H9 (cell line): ENCODE data around the gene MACIR. TPM values are rescaled to one million over a fixed set of nuclear protein-coding genes. Genes with fewer than 3 reads are reported as not detected.

Experiments used
- DNase-seq: peaks from one replicate; pipeline ENCODE4 v3.0.0-alpha.2; 2017
- H2AFZ ChIP-seq: one replicate; pipeline ENCODE4 v1.6.1; 2013; ENCODE audit warnings: mild to moderate bottlenecking, low read length, control low read depth, moderate library complexity
- H2AK5ac ChIP-seq: 2 replicates; pipeline ENCODE4 v1.6.1; 2013; ENCODE audit warnings: low read length, control low read depth, mixed read lengths; ENCODE audit not compliant: insufficient read length
- H2BK120ac ChIP-seq: one replicate; pipeline ENCODE4 v1.6.1; 2013; ENCODE audit warnings: low read depth, mild to moderate bottlenecking, low read length, control low read depth, inconsistent platforms; ENCODE audit not compliant: poor library complexity, severe bottlenecking
- H2BK12ac ChIP-seq: 2 replicates; pipeline ENCODE4 v1.6.1; 2013; ENCODE audit warnings: low read length, control low read depth, mixed read lengths, low read depth; ENCODE audit not compliant: insufficient read length
- H2BK15ac ChIP-seq: 2 replicates; pipeline ENCODE4 v1.6.1; 2013; ENCODE audit warnings: low read depth, low read length, control low read depth
- H2BK20ac ChIP-seq: one replicate; pipeline ENCODE4 v1.6.1; 2013; ENCODE audit warnings: low read depth, mild to moderate bottlenecking, low read length, control low read depth, inconsistent platforms; ENCODE audit not compliant: poor library complexity, severe bottlenecking
- H2BK5ac ChIP-seq: 2 replicates; pipeline ENCODE4 v1.6.1; 2013; ENCODE audit warnings: low read length, control low read depth, mixed read lengths; ENCODE audit not compliant: insufficient read length
- H3K14ac ChIP-seq: 2 replicates; pipeline ENCODE4 v1.6.1; 2013; ENCODE audit warnings: low read length, control low read depth; ENCODE audit not compliant: insufficient read depth
- H3K18ac ChIP-seq: 2 replicates; pipeline ENCODE4 v1.6.1; 2013; ENCODE audit warnings: low read depth, mild to moderate bottlenecking, mixed read lengths, low read length, control low read depth; ENCODE audit not compliant: insufficient read length
- H3K23ac ChIP-seq: 2 replicates; pipeline ENCODE4 v1.6.1; 2013; ENCODE audit warnings: low read length, control low read depth, mixed read lengths, low read depth; ENCODE audit not compliant: insufficient read length
- H3K23me2 ChIP-seq: 2 replicates; pipeline ENCODE4 v1.6.1; 2013; ENCODE audit warnings: low read depth, mild to moderate bottlenecking, mixed read lengths, low read length, control low read depth; ENCODE audit not compliant: insufficient read length, poor library complexity, severe bottlenecking
- H3K27ac ChIP-seq: 2 replicates; pipeline ENCODE4 v1.5.1; 2013; ENCODE audit warnings: low read length, control low read depth, mixed read lengths, low read depth; ENCODE audit not compliant: insufficient read length
- H3K27me3 ChIP-seq: 2 replicates; pipeline ENCODE4 v1.6.1; 2013; ENCODE audit warnings: low read length, control low read depth, inconsistent platforms; ENCODE audit not compliant: insufficient read depth
- H3K4ac ChIP-seq: 2 replicates; pipeline ENCODE4 v1.6.1; 2013; ENCODE audit warnings: low read depth, mild to moderate bottlenecking, control low read depth, inconsistent platforms, low read length, moderate library complexity
- H3K4me1 ChIP-seq: 2 replicates; pipeline ENCODE4 v1.6.1; 2013; ENCODE audit warnings: low read length, control low read depth, inconsistent platforms; ENCODE audit not compliant: insufficient read depth
- H3K4me2 ChIP-seq: 2 replicates; pipeline ENCODE4 v1.6.1; 2013; ENCODE audit warnings: low read length, control low read depth, mixed read lengths; ENCODE audit not compliant: insufficient read length, insufficient read depth
- H3K56ac ChIP-seq: 2 replicates; pipeline ENCODE4 v1.6.1; 2013; ENCODE audit warnings: low read depth, mild to moderate bottlenecking, mixed read lengths, low read length, control low read depth; ENCODE audit not compliant: insufficient read length
- H3K79me1 ChIP-seq: 2 replicates; pipeline ENCODE4 v1.6.1; 2013; ENCODE audit warnings: low read depth, mild to moderate bottlenecking, moderate library complexity, low read length, control low read depth, inconsistent platforms; ENCODE audit not compliant: insufficient read depth, poor library complexity, severe bottlenecking
- H3K79me2 ChIP-seq: 2 replicates; pipeline ENCODE4 v1.6.1; 2013; ENCODE audit warnings: low read length, control low read depth, inconsistent platforms; ENCODE audit not compliant: insufficient read depth
- H3K9ac ChIP-seq: 2 replicates; pipeline ENCODE4 v1.6.1; 2013; ENCODE audit warnings: low read length, control low read depth, mixed read lengths; ENCODE audit not compliant: insufficient read length; ENCODE audit errors: extremely low read depth
- H3K9me3 ChIP-seq: one replicate; pipeline ENCODE4 v1.6.1; 2013; ENCODE audit warnings: low read depth, low read length, inconsistent platforms; ENCODE audit not compliant: control insufficient read depth
- H3T11ph ChIP-seq: one replicate; pipeline ENCODE4 v1.6.1; 2013; ENCODE audit warnings: mild to moderate bottlenecking, low read length, control low read depth, inconsistent platforms
- H4K20me1 ChIP-seq: one replicate; pipeline ENCODE4 v1.6.1; 2013; ENCODE audit not compliant: control insufficient read depth, insufficient read length, insufficient read depth
- H4K5ac ChIP-seq: 2 replicates; pipeline ENCODE4 v1.6.1; 2013; ENCODE audit warnings: low read depth, mild to moderate bottlenecking, mixed read lengths, low read length, control low read depth; ENCODE audit not compliant: insufficient read length
- H4K8ac ChIP-seq: replicated peaks from 2 replicates; pipeline ENCODE4 v1.6.1; 2013; ENCODE audit warnings: low read length, control low read depth, mixed read lengths, low read depth; ENCODE audit not compliant: insufficient read length
- H4K91ac ChIP-seq: 2 replicates; pipeline ENCODE4 v1.6.1; 2013; ENCODE audit warnings: low read depth, mild to moderate bottlenecking, moderate library complexity, mixed read lengths, low read length, control low read depth; ENCODE audit not compliant: insufficient read length
- H3K27ac Mint-ChIP-seq, 3 experiments: 2 replicates in 2 of 3; 3 replicates in 1 of 3; pipeline ENCODE4 v1.8.0; 2020 to 2021; ENCODE audit warnings: mixed read lengths in 3 of 3, mild to moderate bottlenecking in 1 of 3, moderate library complexity in 1 of 3
- H3K27me3 Mint-ChIP-seq: 2 replicates; pipeline ENCODE4 v1.8.0; 2021; ENCODE audit warnings: low read depth, mild to moderate bottlenecking, moderate library complexity, mixed read lengths
- H3K36me3 Mint-ChIP-seq, 3 experiments: 2 replicates in 2 of 3; 3 replicates in 1 of 3; pipeline ENCODE4 v1.8.0; 2020 to 2021; ENCODE audit warnings: low read depth in 3 of 3, mixed read lengths in 3 of 3; ENCODE audit not compliant: insufficient read depth in 1 of 3
- H3K4me1 Mint-ChIP-seq, 2 experiments: 2 replicates each; pipeline ENCODE4 v1.8.0; 2020; ENCODE audit warnings: mixed read lengths in 2 of 2
- H3K4me3 Mint-ChIP-seq, 2 experiments: 2 replicates in 1 of 2; 3 replicates in 1 of 2; pipeline ENCODE4 v1.8.0; 2020 to 2021; ENCODE audit warnings: mild to moderate bottlenecking in 2 of 2, mixed read lengths in 2 of 2, moderate library complexity in 1 of 2
- H3K9me3 Mint-ChIP-seq, 2 experiments: 2 replicates in 1 of 2; 3 replicates in 1 of 2; pipeline ENCODE4 v1.8.0; 2020; ENCODE audit warnings: mild to moderate bottlenecking in 2 of 2, mixed read lengths in 2 of 2, moderate library complexity in 1 of 2
- WGBS: extraction: QIAGEN DNeasy Blood & Tissue Kit; methylation state at CpG from one replicate; pipeline ENCODE4 v1.1.7; 2013; ENCODE audit warnings: missing lambda C conversion rate, low lambda C conversion rate, mixed read lengths; ENCODE audit not compliant: insufficient read length; ENCODE audit errors: extremely low coverage; 5-methylcytosine and 5-hydroxymethylcytosine counted together
- total RNA-seq: library from RNA; stranded (reverse); gene quantifications from 2 replicates; pipeline ENCODE4 v1.2.1, GENCODE V29; 2021
- TF ChIP-seq, protein P1 (sequence below): fragments of 200-600 bp; sonication (generic); conservative IDR thresholded peaks from 3 replicates; pipeline ENCODE4 v1.8.0; 2021; ENCODE audit warnings: antibody characterized with exemption, mild to moderate bottlenecking

MACIR gene
- total RNA-seq, 1 experiment from 2014 or later, result 11.7 TPM

DNA sequence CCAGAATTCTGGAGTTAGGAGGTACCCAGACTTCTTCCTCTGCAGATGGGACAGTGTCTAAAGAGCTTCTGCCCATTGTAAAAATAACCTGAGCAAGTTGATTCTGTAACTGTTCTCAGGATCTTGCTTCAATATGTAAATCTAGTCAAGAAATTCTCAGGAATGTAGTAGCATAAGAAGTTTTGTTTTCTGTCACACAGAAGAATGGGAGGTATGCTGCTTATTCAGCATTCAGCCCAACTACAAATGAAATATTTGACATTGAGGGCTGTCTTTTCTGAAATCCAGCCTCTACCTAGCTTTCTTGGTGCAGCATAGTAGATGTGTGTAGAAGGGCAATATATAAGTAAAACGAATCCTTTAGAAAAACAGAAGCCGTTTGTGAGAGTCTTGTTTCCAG lies 13.8 kb downstream of the MACIR start:
- H2AFZ ChIP-seq, result no peak overlapping the region
- no peak overlapping the region for H3K18ac ChIP-seq
- peaks cover 17 to 22% of the 10 kb centered on the region in 2 experiments for H3K4me1 Mint-ChIP-seq
- H3K4me2 ChIP-seq, result no peak overlapping the region
- no peak overlapping the region for H3K4ac ChIP-seq
- H3K23me2 ChIP-seq, result no peaks in the 10 kb centered on the region
- H3K79me1 ChIP-seq, result peaks cover 3% of the 10 kb centered on the region
- no peak overlapping the region for H4K91ac ChIP-seq
- DNase-seq, result no peak
- no peaks in the 10 kb centered on the region for H3K27me3 ChIP-seq
- no peak overlapping the region for H4K5ac ChIP-seq
- no peak overlapping the region for H3K56ac ChIP-seq
- 0 out of 2 replicates have a peak, but pooled peaks cover 2% of the 10 kb centered on the region for H3K4me1 ChIP-seq
- H2BK5ac ChIP-seq, result no peak overlapping the region
- H2BK12ac ChIP-seq, result no peak overlapping the region
- H2BK120ac ChIP-seq, result no peak overlapping the region
- no peak overlapping the region for H2BK15ac ChIP-seq
- peaks cover 2% of the 10 kb centered on the region; the same call in 1 of the 2 replicates for H3K79me2 ChIP-seq
- no peak overlapping the region; a peak in 1 of 7 replicates for H3K27ac Mint-ChIP-seq
- H3K27ac ChIP-seq, result no peak overlapping the region
- H3T11ph ChIP-seq, result no peak overlapping the region
- no peak overlapping the region for H2BK20ac ChIP-seq
- peaks cover 6 to 19% (median 12%) of the 10 kb centered on the region in 3 experiments; a peak in 6 of 7 replicates for H3K36me3 Mint-ChIP-seq
- no peak overlapping the region for H2AK5ac ChIP-seq
- H4K20me1 ChIP-seq, result no peaks in the 10 kb centered on the region
- no peak overlapping the region for H4K8ac ChIP-seq
- H3K23ac ChIP-seq, result no peak overlapping the region
- H3K27me3 Mint-ChIP-seq, result no peaks in the 10 kb centered on the region
- no peak overlapping the region for H3K4me3 Mint-ChIP-seq
- no CpG with 5 or more reads among the region's 2 CpGs for WGBS
- H3K9ac ChIP-seq, result no peak overlapping the region
- H3K9me3 Mint-ChIP-seq, result no peaks in the 10 kb centered on the region
- TF ChIP-seq, protein P1, sequence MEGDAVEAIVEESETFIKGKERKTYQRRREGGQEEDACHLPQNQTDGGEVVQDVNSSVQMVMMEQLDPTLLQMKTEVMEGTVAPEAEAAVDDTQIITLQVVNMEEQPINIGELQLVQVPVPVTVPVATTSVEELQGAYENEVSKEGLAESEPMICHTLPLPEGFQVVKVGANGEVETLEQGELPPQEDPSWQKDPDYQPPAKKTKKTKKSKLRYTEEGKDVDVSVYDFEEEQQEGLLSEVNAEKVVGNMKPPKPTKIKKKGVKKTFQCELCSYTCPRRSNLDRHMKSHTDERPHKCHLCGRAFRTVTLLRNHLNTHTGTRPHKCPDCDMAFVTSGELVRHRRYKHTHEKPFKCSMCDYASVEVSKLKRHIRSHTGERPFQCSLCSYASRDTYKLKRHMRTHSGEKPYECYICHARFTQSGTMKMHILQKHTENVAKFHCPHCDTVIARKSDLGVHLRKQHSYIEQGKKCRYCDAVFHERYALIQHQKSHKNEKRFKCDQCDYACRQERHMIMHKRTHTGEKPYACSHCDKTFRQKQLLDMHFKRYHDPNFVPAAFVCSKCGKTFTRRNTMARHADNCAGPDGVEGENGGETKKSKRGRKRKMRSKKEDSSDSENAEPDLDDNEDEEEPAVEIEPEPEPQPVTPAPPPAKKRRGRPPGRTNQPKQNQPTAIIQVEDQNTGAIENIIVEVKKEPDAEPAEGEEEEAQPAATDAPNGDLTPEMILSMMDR, result no peak
- no peak overlapping the region for H3K14ac ChIP-seq
- H3K9me3 ChIP-seq, result no peaks in the 10 kb centered on the region
